ENCODE data around the gene MTF2. TPM values are rescaled to one million over a fixed set of nuclear protein-coding genes. Genes with fewer than 3 reads are reported as not detected.

MTF2 gene
- total and polyA plus RNA-seq, 2 experiments from 2014 or later: 82.1 to 133 TPM

DNA sequence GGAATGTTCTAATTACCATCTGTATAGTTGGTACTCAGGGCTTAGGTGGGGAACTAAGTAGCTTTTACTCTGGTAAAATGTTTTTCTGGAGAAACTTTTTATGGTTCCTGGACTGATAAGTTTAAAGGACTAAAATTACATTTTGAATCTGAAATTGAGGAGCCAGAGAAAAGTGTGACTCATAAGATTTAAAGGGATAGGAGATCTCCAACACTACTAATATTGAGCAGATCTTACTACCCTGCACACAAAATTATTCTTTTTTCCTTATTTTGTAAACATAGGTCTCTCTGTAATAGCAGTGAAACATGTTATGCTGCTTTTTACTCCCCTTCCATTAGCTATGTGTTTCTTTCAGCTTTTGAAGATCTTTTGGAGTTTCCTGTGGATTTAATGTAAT is 32.5 kb downstream of the MTF2 start (continued):
- TF ChIP-seq, protein P1, sequence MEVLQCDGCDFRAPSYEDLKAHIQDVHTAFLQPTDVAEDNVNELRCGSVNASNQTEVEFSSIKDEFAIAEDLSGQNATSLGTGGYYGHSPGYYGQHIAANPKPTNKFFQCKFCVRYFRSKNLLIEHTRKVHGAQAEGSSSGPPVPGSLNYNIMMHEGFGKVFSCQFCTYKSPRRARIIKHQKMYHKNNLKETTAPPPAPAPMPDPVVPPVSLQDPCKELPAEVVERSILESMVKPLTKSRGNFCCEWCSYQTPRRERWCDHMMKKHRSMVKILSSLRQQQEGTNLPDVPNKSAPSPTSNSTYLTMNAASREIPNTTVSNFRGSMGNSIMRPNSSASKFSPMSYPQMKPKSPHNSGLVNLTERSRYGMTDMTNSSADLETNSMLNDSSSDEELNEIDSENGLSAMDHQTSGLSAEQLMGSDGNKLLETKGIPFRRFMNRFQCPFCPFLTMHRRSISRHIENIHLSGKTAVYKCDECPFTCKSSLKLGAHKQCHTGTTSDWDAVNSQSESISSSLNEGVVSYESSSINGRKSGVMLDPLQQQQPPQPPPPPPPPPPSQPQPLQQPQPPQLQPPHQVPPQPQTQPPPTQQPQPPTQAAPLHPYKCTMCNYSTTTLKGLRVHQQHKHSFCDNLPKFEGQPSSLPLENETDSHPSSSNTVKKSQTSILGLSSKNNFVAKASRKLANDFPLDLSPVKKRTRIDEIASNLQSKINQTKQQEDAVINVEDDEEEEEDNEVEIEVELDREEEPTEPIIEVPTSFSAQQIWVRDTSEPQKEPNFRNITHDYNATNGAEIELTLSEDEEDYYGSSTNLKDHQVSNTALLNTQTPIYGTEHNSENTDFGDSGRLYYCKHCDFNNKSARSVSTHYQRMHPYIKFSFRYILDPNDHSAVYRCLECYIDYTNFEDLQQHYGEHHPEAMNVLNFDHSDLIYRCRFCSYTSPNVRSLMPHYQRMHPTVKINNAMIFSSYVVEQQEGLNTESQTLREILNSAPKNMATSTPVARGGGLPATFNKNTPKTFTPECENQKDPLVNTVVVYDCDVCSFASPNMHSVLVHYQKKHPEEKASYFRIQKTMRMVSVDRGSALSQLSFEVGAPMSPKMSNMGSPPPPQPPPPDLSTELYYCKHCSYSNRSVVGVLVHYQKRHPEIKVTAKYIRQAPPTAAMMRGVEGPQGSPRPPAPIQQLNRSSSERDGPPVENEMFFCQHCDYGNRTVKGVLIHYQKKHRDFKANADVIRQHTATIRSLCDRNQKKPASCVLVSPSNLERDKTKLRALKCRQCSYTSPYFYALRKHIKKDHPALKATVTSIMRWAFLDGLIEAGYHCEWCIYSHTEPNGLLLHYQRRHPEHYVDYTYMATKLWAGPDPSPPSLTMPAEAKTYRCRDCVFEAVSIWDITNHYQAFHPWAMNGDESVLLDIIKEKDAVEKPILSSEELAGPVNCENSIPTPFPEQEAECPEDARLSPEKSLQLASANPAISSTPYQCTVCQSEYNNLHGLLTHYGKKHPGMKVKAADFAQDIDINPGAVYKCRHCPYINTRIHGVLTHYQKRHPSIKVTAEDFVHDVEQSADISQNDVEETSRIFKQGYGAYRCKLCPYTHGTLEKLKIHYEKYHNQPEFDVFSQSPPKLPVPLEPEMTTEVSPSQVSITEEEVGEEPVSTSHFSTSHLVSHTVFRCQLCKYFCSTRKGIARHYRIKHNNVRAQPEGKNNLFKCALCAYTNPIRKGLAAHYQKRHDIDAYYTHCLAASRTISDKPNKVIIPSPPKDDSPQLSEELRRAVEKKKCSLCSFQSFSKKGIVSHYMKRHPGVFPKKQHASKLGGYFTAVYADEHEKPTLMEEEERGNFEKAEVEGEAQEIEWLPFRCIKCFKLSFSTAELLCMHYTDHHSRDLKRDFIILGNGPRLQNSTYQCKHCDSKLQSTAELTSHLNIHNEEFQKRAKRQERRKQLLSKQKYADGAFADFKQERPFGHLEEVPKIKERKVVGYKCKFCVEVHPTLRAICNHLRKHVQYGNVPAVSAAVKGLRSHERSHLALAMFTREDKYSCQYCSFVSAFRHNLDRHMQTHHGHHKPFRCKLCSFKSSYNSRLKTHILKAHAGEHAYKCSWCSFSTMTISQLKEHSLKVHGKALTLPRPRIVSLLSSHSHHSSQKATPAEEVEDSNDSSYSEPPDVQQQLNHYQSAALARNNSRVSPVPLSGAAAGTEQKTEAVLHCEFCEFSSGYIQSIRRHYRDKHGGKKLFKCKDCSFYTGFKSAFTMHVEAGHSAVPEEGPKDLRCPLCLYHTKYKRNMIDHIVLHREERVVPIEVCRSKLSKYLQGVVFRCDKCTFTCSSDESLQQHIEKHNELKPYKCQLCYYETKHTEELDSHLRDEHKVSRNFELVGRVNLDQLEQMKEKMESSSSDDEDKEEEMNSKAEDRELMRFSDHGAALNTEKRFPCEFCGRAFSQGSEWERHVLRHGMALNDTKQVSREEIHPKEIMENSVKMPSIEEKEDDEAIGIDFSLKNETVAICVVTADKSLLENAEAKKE (CRISPR knock-in tag; IDR thresholded peaks at IDR 0.05): no peak
- TF ChIP-seq ZNF331 (CRISPR knock-in tag; IDR thresholded peaks at IDR 0.05; ENCODE audit: low read depth) (no peak), EZH2 (IDR thresholded peaks at IDR 0.05; ENCODE audit: low read depth, unreplicated experiment) (no peak), NANOG (IDR thresholded peaks at IDR 0.05; ENCODE audit: borderline replicate concordance) (no peak), STAT1 (IDR thresholded peaks at IDR 0.05; ENCODE audit: unreplicated experiment) (no peak), POLR2AphosphoS5 (IDR thresholded peaks at IDR 0.05; ENCODE audit: low read depth) (no peak), ZNF114 (CRISPR knock-in tag; IDR thresholded peaks at IDR 0.05) (no peak), JUNB (IDR thresholded peaks at IDR 0.05; ENCODE audit: unreplicated experiment) (no peak)
- TF ChIP-seq, protein P2, sequence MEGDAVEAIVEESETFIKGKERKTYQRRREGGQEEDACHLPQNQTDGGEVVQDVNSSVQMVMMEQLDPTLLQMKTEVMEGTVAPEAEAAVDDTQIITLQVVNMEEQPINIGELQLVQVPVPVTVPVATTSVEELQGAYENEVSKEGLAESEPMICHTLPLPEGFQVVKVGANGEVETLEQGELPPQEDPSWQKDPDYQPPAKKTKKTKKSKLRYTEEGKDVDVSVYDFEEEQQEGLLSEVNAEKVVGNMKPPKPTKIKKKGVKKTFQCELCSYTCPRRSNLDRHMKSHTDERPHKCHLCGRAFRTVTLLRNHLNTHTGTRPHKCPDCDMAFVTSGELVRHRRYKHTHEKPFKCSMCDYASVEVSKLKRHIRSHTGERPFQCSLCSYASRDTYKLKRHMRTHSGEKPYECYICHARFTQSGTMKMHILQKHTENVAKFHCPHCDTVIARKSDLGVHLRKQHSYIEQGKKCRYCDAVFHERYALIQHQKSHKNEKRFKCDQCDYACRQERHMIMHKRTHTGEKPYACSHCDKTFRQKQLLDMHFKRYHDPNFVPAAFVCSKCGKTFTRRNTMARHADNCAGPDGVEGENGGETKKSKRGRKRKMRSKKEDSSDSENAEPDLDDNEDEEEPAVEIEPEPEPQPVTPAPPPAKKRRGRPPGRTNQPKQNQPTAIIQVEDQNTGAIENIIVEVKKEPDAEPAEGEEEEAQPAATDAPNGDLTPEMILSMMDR (conservative IDR thresholded peaks at IDR 0.05; ENCODE audit: low read depth in 2 of 2): no peak
- TF ChIP-seq, protein P3, sequence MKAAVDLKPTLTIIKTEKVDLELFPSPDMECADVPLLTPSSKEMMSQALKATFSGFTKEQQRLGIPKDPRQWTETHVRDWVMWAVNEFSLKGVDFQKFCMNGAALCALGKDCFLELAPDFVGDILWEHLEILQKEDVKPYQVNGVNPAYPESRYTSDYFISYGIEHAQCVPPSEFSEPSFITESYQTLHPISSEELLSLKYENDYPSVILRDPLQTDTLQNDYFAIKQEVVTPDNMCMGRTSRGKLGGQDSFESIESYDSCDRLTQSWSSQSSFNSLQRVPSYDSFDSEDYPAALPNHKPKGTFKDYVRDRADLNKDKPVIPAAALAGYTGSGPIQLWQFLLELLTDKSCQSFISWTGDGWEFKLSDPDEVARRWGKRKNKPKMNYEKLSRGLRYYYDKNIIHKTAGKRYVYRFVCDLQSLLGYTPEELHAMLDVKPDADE (IDR thresholded peaks at IDR 0.05): no peak
